ENCODE data around the gene RALY. TPM values are rescaled to one million over a fixed set of nuclear protein-coding genes. Genes with fewer than 3 reads are reported as not detected.

The RALY gene
- total RNA-seq, 2 donors from 2014 or later: 104 to 166 TPM

DNA sequence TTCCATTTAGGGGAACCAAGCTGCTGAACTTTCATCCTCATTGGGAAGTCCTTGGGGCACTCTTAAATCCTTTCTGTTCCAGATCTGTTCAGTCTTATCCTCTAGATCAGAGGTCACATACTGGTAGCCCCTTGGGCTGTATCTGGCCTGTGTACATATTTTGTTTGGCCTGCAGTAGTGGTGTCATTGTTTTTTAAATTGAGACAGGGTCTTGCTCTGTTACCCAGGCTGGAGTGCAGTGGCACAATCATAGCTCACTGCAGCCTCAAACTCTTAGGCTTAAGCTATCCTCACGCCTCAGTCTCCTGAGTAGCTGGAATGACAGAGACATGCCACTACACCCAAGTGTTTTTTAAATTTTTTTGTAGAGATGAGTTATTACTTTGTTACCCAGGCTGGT lies 14.8 kb downstream of the RALY start:
- no peaks in the 10 kb centered on the region for H3K27me3 ChIP-seq (replicated peaks; ENCODE audit: insufficient read depth)
- H3K4me3 ChIP-seq: no peak overlapping the region
- DNase-seq (ENCODE audit: low spot score): no peak
- peaks cover 13 to 53% of the 10 kb centered on the region in 2 donors for H3K4me1 ChIP-seq (ENCODE audit: control insufficient read depth in 1 of 2, low read depth in 2 of 2)
- no peak for TF ChIP-seq CTCF (IDR thresholded peaks at IDR 0.05)
- no peak for ATAC-seq (ENCODE audit: insufficient number of reproducible peaks, low FRiP score, low read depth)
- no peaks in the 10 kb centered on the region for H3K36me3 ChIP-seq
- no peaks in the 10 kb centered on the region for H3K9me3 ChIP-seq
- no peak overlapping the region for H3K27ac ChIP-seq

DNA sequence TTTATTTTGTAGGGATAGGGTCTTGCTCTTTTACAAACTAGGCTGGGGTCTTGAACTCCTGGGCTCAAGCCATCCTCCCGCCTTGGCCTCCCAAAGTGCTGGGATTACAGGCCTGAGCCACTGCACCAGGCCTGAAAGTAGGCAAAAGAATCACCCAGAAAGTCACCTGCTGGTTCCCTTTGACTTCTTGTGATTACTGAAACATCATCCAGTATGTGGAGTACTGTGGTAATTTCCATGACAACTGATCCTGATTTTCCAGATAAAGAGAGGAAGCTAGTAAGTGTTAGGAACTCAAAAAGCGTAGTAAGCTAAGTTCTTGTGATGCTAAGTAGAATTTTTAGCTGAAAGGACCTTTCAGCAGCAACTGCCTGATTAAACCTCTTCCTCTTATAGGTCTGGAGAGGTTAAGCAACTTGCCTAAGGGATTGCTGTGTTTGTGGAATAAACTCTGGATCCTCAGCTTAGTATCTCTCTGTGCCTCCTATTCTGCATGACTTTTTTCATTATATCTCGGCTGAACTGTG lies 16.8 kb downstream of the RALY start:
- H3K27ac ChIP-seq: no peak overlapping the region
- H3K9me3 ChIP-seq: no peaks in the 10 kb centered on the region
- TF ChIP-seq CTCF (IDR thresholded peaks at IDR 0.05): no peak
- no peak for ATAC-seq (ENCODE audit: insufficient number of reproducible peaks, low FRiP score, low read depth)
- H3K4me3 ChIP-seq: no peak overlapping the region
- peaks cover 28 to 70% of the 10 kb centered on the region in 2 donors for H3K4me1 ChIP-seq (ENCODE audit: control insufficient read depth in 1 of 2, low read depth in 2 of 2)
- no peaks in the 10 kb centered on the region for H3K36me3 ChIP-seq
- DNase-seq (ENCODE audit: low spot score): no peak
- no peaks in the 10 kb centered on the region for H3K27me3 ChIP-seq (replicated peaks; ENCODE audit: insufficient read depth)

DNA sequence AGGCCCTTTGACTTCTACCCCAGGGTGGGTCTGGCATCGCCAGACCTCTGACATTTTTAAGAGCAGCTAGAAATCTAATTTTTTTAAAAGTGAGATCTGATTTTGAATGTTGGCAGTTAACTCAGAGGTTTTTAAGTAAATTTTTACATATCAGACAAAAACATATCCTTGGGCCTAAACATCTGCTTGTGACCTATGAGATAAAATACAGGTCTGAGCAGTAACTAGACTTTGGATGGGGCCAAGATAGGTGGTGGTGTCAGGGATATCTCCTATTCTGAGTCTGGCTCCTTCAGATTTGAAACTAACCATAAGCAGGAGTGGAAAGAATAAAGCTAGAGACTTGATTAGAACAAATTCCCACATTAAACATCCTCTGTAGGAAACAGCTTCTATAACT lies 17.6 kb downstream of the RALY start:
- no peak overlapping the region for H3K27ac ChIP-seq
- no peak overlapping the region for H3K4me3 ChIP-seq
- no peak for ATAC-seq (ENCODE audit: insufficient number of reproducible peaks, low FRiP score, low read depth)
- H3K4me1 ChIP-seq (ENCODE audit: control insufficient read depth in 1 of 2, low read depth in 2 of 2): peaks cover 36 to 78% of the 10 kb centered on the region in 2 donors
- no peak for DNase-seq (ENCODE audit: low spot score)
- no peaks in the 10 kb centered on the region for H3K27me3 ChIP-seq (replicated peaks; ENCODE audit: insufficient read depth)
- no peak for TF ChIP-seq CTCF (IDR thresholded peaks at IDR 0.05)
- H3K36me3 ChIP-seq: no peaks in the 10 kb centered on the region
- H3K9me3 ChIP-seq: no peaks in the 10 kb centered on the region

- TF ChIP-seq CTCF (IDR thresholded peaks at IDR 0.05): no peak
- DNase-seq (ENCODE audit: low spot score): no peak
- no peaks in the 10 kb centered on the region for H3K27me3 ChIP-seq (replicated peaks; ENCODE audit: insufficient read depth)
- H3K4me3 ChIP-seq: no peak overlapping the region
- peaks cover 45 to 89% of the 10 kb centered on the region in 2 donors for H3K4me1 ChIP-seq (ENCODE audit: control insufficient read depth in 1 of 2, low read depth in 2 of 2)
- no peak for ATAC-seq (ENCODE audit: insufficient number of reproducible peaks, low FRiP score, low read depth)
- no peaks in the 10 kb centered on the region for H3K9me3 ChIP-seq
- H3K27ac ChIP-seq: no peak overlapping the region
- no peaks in the 10 kb centered on the region for H3K36me3 ChIP-seq
These were observed 18.6 kb downstream of the RALY start for GRCh38 chr20:34012330-34012729.

GRCh38 chr20:34012735-34013134 lies 19.0 kb downstream of the RALY start:
- ATAC-seq (ENCODE audit: insufficient number of reproducible peaks, low FRiP score, low read depth) (no peak), DNase-seq (ENCODE audit: low spot score) (no peak)
- no peak for TF ChIP-seq CTCF (IDR thresholded peaks at IDR 0.05)

More at GRCh38 chr20:34012735-34013134, 19.0 kb downstream of the RALY start:
- Histone ChIP-seq H3K27ac (no peak overlapping the region), H3K4me1 (ENCODE audit: control insufficient read depth in 1 of 2, low read depth in 2 of 2) (peaks cover 49 to 93% of the 10 kb centered on the region in 2 donors), H3K9me3 (no peaks in the 10 kb centered on the region), H3K36me3 (no peaks in the 10 kb centered on the region), H3K4me3 (no peak overlapping the region), H3K27me3 (replicated peaks; ENCODE audit: insufficient read depth) (no peaks in the 10 kb centered on the region)
